Stimulated activated naive B cell treated with anti-CD40 and anti-IgM and Interleukin-4, amounts not matched to agents 10 μg/mL and 1 μg/mL and 100 μg/mL, for 72 hours (primary cell): ENCODE results near the gene FOXF1.
A peak's percentile ranks its signal among the peaks of the same experiment; 100 is the strongest.

Experiments used
- ATAC-seq, 2 donors: fragments of 150-1000 bp; cut with Tn5 transposase; replicated peaks; 2 replicates each; pipeline ENCODE4 v1.10.0; 2021; ENCODE audit warnings: moderate library complexity in 1 of 2
- DNase-seq: peaks from one replicate; pipeline ENCODE4 v3.0.0; 2021
- H3K27ac Mint-ChIP-seq: one replicate; pipeline ENCODE4 v1.8.0; 2022; ENCODE audit warnings: mild to moderate bottlenecking, mixed read lengths
- H3K27me3 Mint-ChIP-seq, 2 donors: one replicate each; pipeline ENCODE4 v1.8.0; 2022; ENCODE audit warnings: mixed read lengths in 2 of 2
- H3K36me3 Mint-ChIP-seq, 2 donors: one replicate each; pipeline ENCODE4 v1.8.0; 2022; ENCODE audit warnings: mixed read lengths in 2 of 2, mild to moderate bottlenecking in 1 of 2
- H3K4me1 Mint-ChIP-seq, 2 donors: one replicate each; pipeline ENCODE4 v1.8.0; 2022; ENCODE audit warnings: mixed read lengths in 2 of 2, mild to moderate bottlenecking in 1 of 2
- H3K4me3 Mint-ChIP-seq, 2 donors: one replicate each; pipeline ENCODE4 v1.8.0; 2022; ENCODE audit warnings: mild to moderate bottlenecking in 2 of 2, mixed read lengths in 2 of 2, moderate library complexity in 1 of 2
- H3K9me3 Mint-ChIP-seq, 2 donors: one replicate each; pipeline ENCODE4 v1.8.0; 2022; ENCODE audit warnings: mixed read lengths in 2 of 2, mild to moderate bottlenecking in 1 of 2

FOXF1 gene

GRCh38 chr16:86480444-86480843 lies 29.9 kb upstream of the FOXF1 start:
- H3K27ac Mint-ChIP-seq: no peak overlapping the region
- peaks cover 0 to 2% of the 10 kb centered on the region in 2 donors for H3K36me3 Mint-ChIP-seq
- H3K4me3 Mint-ChIP-seq: no peak overlapping the region
- H3K4me1 Mint-ChIP-seq: no peaks in the 10 kb centered on the region
- H3K9me3 Mint-ChIP-seq: peaks cover 12 to 13% of the 10 kb centered on the region in 2 donors
- ATAC-seq: no peak
- H3K27me3 Mint-ChIP-seq: peaks cover 39 to 62% of the 10 kb centered on the region in 2 donors
- DNase-seq: no peak

DNA sequence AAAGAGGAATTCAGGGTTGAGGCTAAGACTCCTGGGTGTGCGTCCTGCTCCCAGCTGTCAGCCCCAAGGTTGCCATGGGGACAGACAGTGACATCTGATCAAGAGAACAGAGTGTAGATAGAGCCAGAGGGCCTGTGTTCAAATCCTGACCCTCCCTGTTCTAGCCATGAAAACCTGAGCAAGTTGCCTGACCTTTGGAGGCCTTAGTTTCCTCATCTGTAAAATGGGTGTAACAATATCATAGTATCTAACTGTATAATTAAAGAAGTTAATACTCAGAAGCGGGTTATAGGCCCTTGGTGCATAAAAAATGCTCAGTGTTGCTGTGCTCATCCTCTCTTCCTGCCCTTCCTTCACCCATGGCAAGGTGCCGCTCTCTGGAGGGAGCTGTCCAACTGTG lies 28.7 kb upstream of the FOXF1 start:
- no peak overlapping the region for H3K27ac Mint-ChIP-seq
- H3K4me3 Mint-ChIP-seq: no peak overlapping the region
- DNase-seq (no peak), ATAC-seq (no peak)
- H3K27me3 Mint-ChIP-seq: peaks cover 45 to 66% of the 10 kb centered on the region in 2 donors
- H3K4me1 Mint-ChIP-seq: no peaks in the 10 kb centered on the region
- H3K36me3 Mint-ChIP-seq: peaks cover 0 to 2% of the 10 kb centered on the region in 2 donors
- H3K9me3 Mint-ChIP-seq: peaks cover 12 to 13% of the 10 kb centered on the region in 2 donors

GRCh38 chr16:86484240-86484639 lies 26.1 kb upstream of the FOXF1 start:
- peaks cover 0 to 2% of the 10 kb centered on the region in 2 donors for H3K36me3 Mint-ChIP-seq
- no peak for DNase-seq
- H3K4me3 Mint-ChIP-seq: no peak overlapping the region
- peaks cover 41 to 64% of the 10 kb centered on the region in 2 donors for H3K27me3 Mint-ChIP-seq
- ATAC-seq: no peak
- no peaks in the 10 kb centered on the region for H3K4me1 Mint-ChIP-seq
- H3K9me3 Mint-ChIP-seq: peaks cover 12 to 13% of the 10 kb centered on the region in 2 donors
- H3K27ac Mint-ChIP-seq: no peak overlapping the region

- peaks cover 47 to 74% of the 10 kb centered on the region in 2 donors for H3K27me3 Mint-ChIP-seq
- DNase-seq: no peak
- ATAC-seq: no peak
Measured at GRCh38 chr16:86485746-86486145, 24.6 kb upstream of the FOXF1 start.

GRCh38 chr16:86490859-86491639 lies 19.3 kb upstream of the FOXF1 start:
- DNase-seq (no peak), ATAC-seq (no peak)
- Mint-ChIP-seq H3K4me1 (peaks cover 1 to 3% of the 10 kb centered on the region in 2 donors), H3K27ac (no peak overlapping the region), H3K36me3 (no peaks in the 10 kb centered on the region), H3K9me3 (no peaks in the 10 kb centered on the region), H3K27me3 (peaks cover 67 to 89% of the 10 kb centered on the region in 2 donors), H3K4me3 (no peak overlapping the region)

More at GRCh38 chr16:86485746-86486145, 24.6 kb upstream of the FOXF1 start:
- H3K36me3 Mint-ChIP-seq: peaks cover 0 to 2% of the 10 kb centered on the region in 2 donors
- H3K4me3 Mint-ChIP-seq: no peak overlapping the region
- H3K9me3 Mint-ChIP-seq: peaks cover 12 to 13% of the 10 kb centered on the region in 2 donors
- H3K27ac Mint-ChIP-seq: no peak overlapping the region
- H3K4me1 Mint-ChIP-seq: no peaks in the 10 kb centered on the region

DNA sequence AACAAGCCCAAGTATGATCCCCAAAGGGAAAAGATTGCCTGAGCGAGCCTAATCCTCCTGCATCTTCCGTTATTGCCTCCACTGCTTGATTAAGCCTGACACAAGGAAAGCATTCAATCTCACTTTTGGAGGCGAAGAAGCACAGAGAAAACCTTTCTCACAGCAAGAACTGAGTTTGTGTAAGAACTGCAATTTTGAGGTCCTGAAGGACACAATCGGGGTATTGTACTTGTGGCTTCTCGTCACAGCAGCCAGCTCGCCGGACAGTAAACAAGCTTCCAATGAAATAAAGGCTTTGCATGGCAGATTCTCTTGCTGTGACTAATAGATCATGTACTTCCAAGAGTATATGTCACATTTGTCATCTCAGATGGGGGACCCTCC lies 18.7 kb upstream of the FOXF1 start:
- H3K36me3 Mint-ChIP-seq: no peaks in the 10 kb centered on the region
- peaks cover 66 to 89% of the 10 kb centered on the region in 2 donors for H3K27me3 Mint-ChIP-seq

DNA sequence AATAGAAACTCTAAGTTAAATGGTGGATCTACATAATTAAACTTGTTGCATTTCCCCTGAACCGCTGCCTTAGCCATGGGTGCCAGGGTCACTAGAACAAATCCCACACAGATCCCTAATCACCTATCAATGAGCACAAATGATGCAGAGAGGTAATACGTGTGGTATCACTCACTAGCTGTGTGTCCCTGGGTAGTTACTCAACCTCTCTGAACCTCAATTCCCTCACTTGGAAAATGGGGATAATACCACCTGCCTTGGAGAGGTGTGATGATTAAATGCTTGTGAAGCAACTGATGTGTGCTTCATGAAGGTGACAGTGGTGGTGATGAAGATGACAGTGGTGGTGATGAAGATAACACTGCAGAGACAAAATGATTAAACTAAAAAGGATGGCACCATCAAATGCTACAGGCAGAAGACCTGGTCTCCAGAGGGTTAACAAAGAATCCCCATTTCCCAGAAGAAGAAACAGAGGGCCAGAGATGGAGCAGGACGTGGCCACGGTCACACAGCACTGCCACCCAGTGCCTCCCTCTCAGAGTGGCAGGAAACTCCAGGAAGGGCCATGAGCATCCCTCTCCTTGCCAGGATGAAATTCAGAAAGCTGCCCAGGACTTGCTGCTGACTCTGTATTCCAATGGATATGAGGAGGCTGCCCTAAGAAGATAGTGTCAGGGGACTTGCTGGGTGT lies 17.9 kb upstream of the FOXF1 start:
- ATAC-seq (no peak), DNase-seq (no peak)
- Mint-ChIP-seq H3K36me3 (no peaks in the 10 kb centered on the region), H3K4me3 (no peak overlapping the region), H3K27me3 (peaks cover 69 to 91% of the 10 kb centered on the region in 2 donors), H3K9me3 (no peaks in the 10 kb centered on the region), H3K4me1 (peaks cover 3 to 14% of the 10 kb centered on the region in 2 donors), H3K27ac (no peak overlapping the region)

More for the DNA sequence above, 18.7 kb upstream of the FOXF1 start:
- DNase-seq: no peak
- no peak for ATAC-seq
- Mint-ChIP-seq H3K9me3 (no peaks in the 10 kb centered on the region), H3K27ac (no peak overlapping the region), H3K4me1 (peaks cover 3 to 9% of the 10 kb centered on the region in 2 donors), H3K4me3 (no peak overlapping the region)

- H3K9me3 Mint-ChIP-seq: no peaks in the 10 kb centered on the region
- peaks cover 0 to under 1% of the 10 kb centered on the region in 2 donors for H3K36me3 Mint-ChIP-seq
- no peak overlapping the region for H3K27ac Mint-ChIP-seq
- ATAC-seq (no peak), DNase-seq (no peak)
- no peak overlapping the region for H3K4me3 Mint-ChIP-seq
- peaks cover 3 to 14% of the 10 kb centered on the region in 2 donors for H3K4me1 Mint-ChIP-seq
- peaks cover 64 to 92% of the 10 kb centered on the region in 2 donors for H3K27me3 Mint-ChIP-seq
Measured at GRCh38 chr16:86492961-86493629, 17.2 kb upstream of the FOXF1 start.

DNA sequence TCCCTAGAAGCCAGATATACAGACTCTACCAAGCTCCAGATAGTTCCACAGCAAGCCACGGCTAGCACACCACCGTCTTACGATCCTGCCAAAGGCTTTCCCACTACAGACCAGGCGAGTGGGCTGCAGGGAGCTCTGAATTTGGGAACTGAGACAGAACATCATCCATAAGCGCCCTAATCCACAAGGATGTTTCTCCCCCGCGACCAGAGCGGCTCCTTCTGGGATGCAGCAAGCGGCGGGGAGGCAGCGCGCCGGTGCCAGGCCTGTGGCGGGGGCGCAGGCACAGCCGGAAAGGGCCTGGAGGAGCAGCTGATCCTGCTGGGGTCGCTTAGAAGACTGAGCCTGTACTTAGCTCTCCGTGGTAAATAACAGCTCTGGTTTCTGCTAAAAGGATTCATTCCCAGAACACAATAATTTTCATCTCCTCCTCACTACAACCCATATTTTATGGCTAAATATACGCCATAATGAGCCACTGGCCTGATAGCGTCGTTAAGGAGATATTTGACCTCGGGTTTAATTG lies 16.2 kb upstream of the FOXF1 start:
- ATAC-seq: no peak
- Mint-ChIP-seq H3K4me3 (no peak overlapping the region), H3K27ac (peak overlapping the region; percentile 59), H3K36me3 (peaks cover 0 to 4% of the 10 kb centered on the region in 2 donors), H3K4me1 (peaks cover 6 to 14% of the 10 kb centered on the region in 2 donors), H3K9me3 (no peaks in the 10 kb centered on the region), H3K27me3 (peaks cover 60 to 91% of the 10 kb centered on the region in 2 donors)
- no peak for DNase-seq

- ATAC-seq: no peak
- H3K4me1 Mint-ChIP-seq: peaks cover 6 to 14% of the 10 kb centered on the region in 2 donors
Measured at GRCh38 chr16:86494565-86495356, 15.6 kb upstream of the FOXF1 start.

GRCh38 chr16:86495357-86495701 lies 15.0 kb upstream of the FOXF1 start:
- peaks cover 0 to 4% of the 10 kb centered on the region in 2 donors for H3K36me3 Mint-ChIP-seq
- no peak overlapping the region for H3K4me3 Mint-ChIP-seq
- H3K27me3 Mint-ChIP-seq: peaks cover 66 to 91% of the 10 kb centered on the region in 2 donors
- ATAC-seq (no peak), DNase-seq (no peak)
- H3K4me1 Mint-ChIP-seq: peaks cover 6 to 14% of the 10 kb centered on the region in 2 donors
- H3K27ac Mint-ChIP-seq: peak overlapping the region; percentile 75
- H3K9me3 Mint-ChIP-seq: no peaks in the 10 kb centered on the region

More at GRCh38 chr16:86494565-86495356, 15.6 kb upstream of the FOXF1 start:
- Mint-ChIP-seq H3K36me3 (peaks cover 0 to 4% of the 10 kb centered on the region in 2 donors), H3K27ac (peak overlapping the region; percentile 59), H3K9me3 (no peaks in the 10 kb centered on the region), H3K27me3 (peaks cover 67 to 91% of the 10 kb centered on the region in 2 donors), H3K4me3 (no peak overlapping the region)
- DNase-seq: no peak

DNA sequence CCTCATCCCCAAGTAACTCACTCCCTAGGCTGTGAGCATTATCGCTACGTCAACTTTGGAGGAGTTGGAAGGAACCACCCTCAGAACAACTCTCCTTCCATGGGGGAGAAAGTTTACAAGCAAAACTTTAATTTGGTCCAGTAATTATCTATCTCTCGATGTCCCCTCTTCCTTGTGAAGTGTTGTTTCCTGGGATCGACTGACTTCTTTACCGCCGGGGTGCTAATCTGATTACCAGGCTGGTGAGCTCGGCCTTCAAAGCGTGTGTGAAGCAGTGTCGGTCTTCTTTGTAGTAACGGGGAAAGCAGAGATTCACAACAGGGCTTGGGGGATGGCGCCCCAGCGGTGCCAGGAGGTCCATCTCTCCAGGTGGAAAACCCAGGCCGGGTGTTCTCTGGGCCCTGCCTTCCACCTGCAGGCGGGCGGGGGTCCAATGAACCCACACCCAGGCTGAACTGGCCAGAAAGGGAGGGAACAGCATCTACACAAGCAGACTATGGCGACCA lies 14.5 kb upstream of the FOXF1 start:
- peak overlapping the region in 1 of 2 donors; percentile 50 for H3K4me3 Mint-ChIP-seq
- ATAC-seq (no peak), DNase-seq (no peak)
- peak overlapping the region; percentile 89 for H3K27ac Mint-ChIP-seq
- peaks cover 65 to 91% of the 10 kb centered on the region in 2 donors for H3K27me3 Mint-ChIP-seq
- peaks cover 0 to 4% of the 10 kb centered on the region in 2 donors for H3K36me3 Mint-ChIP-seq
- H3K4me1 Mint-ChIP-seq: peaks cover 6 to 14% of the 10 kb centered on the region in 2 donors
- no peaks in the 10 kb centered on the region for H3K9me3 Mint-ChIP-seq

DNA sequence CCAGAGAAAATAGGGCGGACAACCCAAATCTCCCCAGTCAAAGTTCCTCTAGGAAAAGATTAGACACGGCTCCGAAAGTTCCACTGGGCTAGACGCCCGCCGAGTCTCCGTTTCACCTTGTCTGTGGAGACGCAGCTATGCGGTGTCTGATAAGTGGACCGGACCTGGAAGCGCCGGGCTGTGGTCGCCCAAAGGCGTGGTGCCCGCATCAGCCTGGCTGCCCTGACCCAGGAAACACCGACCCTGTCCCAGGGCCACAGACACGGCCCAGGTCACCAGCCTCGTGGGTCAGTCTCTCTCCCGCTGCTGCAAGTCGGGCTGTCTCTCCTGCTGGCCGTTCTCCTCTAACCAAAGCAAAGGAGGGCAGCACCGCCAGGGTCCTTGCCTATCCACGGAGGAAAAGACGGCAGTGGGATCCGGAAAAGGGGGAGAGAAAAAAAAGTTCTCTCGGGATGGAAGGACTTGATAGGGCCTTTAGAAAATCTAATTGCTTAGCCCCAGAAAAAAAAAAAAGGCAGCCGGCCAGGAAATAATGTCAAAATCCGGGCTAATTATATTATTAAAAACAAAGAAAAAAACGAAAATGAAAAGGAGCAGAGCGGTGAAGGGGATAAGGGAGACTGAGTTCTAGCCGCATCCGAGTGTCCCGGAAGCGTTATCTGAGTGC lies 13.9 kb upstream of the FOXF1 start:
- Mint-ChIP-seq H3K4me3 (peak overlapping the region; percentile 41 to 50), H3K27me3 (peaks cover 65 to 91% of the 10 kb centered on the region in 2 donors), H3K36me3 (peaks cover 0 to 4% of the 10 kb centered on the region in 2 donors), H3K4me1 (peaks cover 6 to 14% of the 10 kb centered on the region in 2 donors), H3K9me3 (no peaks in the 10 kb centered on the region), H3K27ac (peak overlapping the region; percentile 89)
- ATAC-seq: no peak
- DNase-seq: no peak
